GM19239 (cell line): ENCODE results near the gene CAMKK1.
"Not testable (repeated sequence)": the region's sequence is repeated elsewhere in the genome, so short reads cannot be mapped to it uniquely, and the experiment has no call there.

ENCODE experiments used
- DNase-seq: peaks from one replicate; pipeline ENCODE4 v3.0.0; 2011; ENCODE audit warnings: low spot score; ENCODE audit not compliant: insufficient read length
- FAIRE-seq: peaks from 2 replicates; lab custom pipeline; 2011; peaks lifted over from hg19 to GRCh38; lab: Jason Lieb, UNC

The CAMKK1 gene

DNA sequence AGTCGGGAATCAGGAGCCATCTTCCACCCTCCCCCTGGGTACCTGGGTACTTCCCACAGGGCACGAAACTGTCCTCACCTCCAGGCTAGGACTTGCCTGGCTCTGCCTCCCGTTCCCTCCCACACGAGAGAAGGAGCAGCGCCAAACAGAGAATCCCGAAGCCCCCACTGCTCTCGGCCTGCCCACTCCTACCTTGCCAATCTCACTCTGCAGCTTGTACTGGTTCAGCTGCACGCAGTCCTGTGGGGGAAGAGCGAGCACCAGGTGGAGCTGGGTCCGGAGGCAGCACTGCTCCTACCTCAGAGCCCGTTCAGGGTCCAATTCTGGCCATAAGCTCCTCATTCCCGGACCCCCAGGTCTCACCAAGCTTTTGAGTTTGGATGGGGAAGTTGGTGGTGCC lies 8.7 kb downstream of the CAMKK1 start:
- FAIRE-seq (no peak), DNase-seq (no peak)

DNA sequence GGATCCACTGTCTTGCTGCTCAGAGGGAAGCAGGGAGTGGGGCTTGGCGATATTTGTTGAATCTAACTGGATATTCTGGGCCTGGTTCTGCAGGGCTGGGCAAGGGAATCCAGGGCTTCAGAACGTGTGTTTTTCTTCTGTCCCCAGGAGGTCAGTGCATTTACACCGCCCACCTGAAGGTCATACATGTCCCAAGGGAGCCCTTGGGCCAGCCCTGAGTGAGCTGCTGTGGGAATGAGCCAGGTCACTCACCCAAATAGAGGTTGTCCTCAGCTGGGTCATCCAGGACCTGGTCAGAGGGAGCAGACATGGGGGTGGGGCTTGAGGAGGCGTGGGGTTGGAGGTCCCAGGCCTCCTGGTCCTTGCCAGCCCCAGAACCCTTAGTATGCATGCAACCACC lies 10.6 kb downstream of the CAMKK1 start:
- no peak for FAIRE-seq
- DNase-seq: no peak

DNA sequence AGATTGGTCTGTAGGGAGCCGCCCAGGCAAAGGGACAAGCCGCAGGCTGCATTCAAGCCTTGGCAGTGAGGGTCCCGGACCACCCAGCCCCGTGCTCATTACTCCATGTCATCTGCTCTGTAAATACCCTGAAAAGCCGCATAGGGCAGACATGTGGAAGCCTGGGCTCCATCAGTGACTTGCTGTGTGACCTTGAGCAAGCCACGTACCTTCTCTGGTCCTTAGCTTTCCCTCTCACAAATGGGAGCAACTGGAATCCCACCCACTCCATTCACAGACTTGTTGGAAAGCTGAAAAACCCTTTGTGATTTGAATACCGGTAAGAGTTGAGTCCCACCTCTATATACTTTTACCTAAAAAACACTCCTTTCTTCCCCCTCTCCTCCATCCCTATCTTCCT lies 11.9 kb downstream of the CAMKK1 start:
- FAIRE-seq: no peak
- no peak for DNase-seq

DNA sequence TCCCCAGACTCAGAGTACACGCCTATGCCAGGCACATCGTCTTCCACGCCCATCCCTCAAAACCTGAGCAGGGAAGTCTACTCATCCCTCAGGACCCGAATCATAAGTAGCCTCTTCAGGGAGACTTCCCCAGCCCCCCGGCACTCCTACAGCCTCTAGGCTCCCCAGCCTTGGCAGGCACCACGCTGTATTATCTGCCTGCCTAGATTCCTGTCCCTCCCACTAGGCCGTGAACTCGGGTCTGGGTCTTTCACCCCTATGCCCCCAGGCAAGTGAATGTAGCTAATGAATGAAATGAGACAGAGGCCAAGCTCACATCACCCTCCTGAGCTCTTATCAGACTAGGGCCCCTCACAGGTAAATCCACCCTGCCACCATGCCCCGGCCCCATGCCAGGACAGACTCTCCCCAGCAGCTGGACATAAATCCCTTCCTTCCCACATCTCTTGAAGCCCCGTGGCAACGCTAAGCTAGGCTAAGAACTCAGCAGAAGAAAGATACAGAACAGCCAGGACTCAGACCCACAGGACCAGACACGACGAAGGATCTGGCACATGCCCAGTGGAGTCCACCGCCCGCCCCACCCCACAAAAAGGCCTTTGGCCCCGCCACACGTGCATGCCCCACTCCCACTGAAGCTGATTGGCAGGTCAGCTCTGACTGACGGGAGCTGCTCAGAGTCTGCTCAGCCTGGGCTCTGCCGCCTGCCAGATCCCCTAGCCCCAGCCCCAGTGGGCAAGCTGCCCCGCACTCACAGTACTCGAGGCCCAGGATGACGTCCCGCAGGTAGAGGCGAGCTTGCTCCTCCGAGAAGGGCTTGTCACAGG lies 13.0 kb downstream of the CAMKK1 start:
- DNase-seq: no peak
- no peak for FAIRE-seq

DNA sequence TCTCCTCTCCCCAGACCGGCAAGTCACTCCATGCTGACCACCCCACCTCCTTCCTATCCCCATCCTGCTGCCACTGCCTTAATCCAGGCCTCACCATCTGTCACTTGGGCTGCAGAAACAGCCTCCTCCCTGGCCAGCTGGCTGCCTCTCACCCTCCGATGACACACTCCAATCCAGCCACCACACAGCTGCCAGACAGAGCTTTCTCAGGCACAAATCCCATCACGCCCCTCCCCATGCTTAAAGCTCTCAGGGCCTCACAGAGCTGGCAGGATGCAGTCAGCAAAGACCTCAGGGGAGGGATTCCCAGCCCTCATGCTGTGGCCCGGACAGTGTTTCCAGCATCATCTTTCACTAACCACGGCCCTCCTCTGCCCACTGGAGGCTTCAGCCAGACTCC lies 13.7 kb downstream of the CAMKK1 start:
- no peak for FAIRE-seq
- DNase-seq: no peak

DNA sequence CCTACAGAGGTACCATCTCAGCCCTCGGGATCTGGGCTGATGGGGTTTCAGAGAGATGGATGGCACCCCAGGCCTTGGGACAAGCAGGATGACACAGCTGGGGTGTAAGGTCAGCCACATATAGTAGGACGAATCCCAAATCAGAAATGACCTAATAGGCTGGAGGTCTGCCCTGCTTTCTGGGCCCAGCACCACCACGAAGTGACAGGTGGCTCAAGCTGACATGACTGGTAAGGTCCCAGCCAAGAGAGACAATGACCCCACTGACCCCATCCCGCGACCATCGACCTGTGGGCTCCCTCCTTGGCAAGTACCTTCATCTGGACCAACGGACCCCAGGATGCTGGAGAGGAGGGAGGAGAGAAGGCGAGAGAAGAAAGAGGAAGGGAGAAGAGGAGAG lies 15.6 kb downstream of the CAMKK1 start:
- FAIRE-seq (no peak), DNase-seq (no peak)

DNA sequence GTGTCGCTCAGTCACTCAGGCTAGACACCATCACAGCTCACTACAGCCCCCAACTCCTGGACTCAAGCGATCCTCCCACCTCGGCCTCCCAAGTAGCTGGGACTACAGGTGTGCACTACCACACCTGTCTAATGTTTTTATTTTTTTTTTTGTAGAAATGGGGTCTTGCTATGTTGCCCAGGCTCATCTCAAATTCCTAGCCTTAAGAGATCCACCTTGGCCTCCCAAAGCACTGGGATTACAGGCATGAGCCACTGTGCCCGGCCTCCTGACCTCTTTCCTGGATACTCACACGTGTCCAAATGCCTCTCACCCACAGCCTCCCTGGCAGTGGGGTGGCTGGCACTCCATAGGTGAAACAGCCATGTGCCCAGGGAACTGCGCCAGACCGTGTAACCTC lies 17.5 kb downstream of the CAMKK1 start:
- DNase-seq (no peak), FAIRE-seq (no peak)

DNA sequence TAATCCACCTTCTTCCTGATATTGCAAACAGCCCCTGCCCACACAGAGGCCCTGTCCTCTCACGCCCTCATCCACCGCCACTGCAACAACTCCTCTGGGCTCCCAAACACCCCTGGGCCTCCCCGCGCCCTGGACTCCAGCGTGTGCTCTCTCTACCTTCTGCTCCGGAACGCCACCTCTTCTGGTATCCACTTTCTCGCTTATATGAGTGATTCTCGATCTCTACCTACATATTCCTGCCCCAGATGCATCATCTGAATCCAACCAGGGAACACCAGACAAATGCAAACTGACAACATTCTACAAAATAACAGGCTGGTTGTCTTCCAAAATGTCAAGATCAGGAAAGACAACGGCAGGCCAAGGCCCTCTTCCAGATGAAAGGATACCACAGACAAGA lies 19.0 kb downstream of the CAMKK1 start:
- FAIRE-seq (no peak), DNase-seq (no peak)

DNA sequence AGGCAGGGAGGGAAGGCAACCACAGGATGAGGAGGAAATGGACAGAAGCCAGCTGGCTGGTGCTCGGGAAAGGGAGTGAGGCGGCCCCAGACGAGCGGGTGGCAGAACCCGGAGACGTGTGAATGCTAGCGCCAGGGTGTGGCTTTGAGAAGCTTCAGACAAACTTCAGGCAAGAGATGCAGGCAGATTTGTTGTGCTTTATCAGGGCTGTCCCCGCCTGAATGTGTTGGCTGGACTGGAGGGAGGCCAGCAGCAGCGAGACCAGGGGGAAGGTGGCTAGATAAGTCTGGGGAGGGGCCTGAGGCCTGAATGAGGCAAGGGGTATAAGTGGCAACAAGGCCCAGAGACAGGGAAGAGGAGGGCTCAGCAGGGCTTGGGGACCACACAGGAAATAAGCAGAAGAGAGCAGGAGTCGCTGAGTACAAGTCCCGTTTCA lies 22.0 kb downstream of the CAMKK1 start:
- FAIRE-seq (peak; percentile 71), DNase-seq (peak; percentile 74)

DNA sequence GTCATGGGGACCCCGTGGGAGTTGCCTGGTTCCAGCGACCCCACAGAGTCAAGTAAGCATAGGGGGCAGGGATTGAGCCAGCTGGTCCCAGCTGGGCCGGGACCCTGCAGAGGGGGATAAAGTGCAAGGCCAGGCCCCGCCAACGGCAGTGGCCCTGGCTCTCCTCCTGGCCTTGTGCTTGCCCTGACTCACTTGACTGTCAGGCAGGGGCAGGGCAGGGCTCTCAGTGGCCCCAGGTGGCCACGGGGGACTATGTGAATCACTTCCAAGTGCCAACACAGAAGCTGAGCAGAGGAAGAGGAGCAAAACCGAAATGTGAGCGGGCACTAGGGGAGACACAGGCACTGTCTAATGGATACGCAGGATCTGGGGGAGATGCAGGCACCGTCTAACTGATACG lies 25.2 kb downstream of the CAMKK1 start:
- DNase-seq (no peak), FAIRE-seq (no peak)

DNA sequence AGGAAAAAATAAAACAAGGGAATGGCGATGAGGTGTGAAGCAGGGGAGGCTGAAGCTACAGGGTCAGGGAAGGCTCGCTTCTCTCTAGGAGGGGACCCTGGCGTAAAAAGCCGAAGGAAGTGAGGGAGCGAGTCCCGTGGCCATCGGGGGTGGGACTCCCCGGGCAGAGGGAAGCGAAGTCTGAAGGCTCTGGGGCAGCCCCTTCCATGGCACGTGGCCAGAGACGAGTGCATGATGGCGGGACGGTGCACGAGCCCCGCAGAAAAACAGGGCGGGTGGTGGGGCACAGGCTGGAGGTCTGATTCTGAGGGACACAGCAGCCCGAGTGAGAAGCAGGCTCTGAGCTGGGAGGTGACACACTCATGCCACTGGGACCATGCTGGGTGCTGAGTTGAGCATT lies 25.7 kb downstream of the CAMKK1 start:
- FAIRE-seq (no peak), DNase-seq (no peak)

DNA sequence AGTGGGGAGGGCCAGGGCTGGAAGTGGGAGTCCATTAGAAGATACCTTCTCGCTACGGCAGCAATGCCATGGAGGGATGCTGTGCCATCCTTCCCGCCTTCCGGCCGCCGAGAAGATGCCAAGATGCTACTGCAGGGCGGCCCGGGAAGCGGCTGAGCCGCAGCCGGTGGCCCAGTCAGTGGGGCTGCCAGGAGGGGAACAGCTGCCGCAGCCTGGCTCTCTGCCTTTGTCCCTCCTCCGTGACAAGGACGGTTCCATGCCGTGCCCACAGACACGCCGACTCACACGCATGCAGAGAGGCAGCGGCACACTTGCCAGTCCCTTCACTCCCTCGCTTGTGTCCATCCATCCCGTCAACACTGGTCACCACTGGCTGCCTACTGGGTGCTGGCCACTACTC lies 26.6 kb downstream of the CAMKK1 start:
- DNase-seq (no peak), FAIRE-seq (no peak)

DNA sequence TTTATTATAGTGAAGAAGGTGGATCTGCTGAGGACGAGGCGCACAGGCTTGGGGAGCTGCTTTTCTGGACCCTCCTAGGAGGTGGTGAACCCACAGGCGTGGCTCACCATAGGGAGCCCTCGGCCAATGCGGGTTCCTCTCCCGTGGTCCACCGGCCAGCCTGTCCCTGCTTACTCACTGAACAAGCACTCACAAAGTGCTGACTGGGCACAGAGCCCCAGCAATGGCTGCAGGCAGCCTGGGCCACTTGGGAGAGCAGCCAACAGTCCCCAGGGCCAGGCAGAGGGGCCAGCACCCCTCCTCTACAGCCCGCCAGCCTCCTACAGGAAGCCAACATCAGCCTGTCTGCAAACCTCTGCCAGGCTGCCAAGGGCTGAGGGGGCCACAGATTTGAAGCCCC lies 27.7 kb downstream of the CAMKK1 start:
- FAIRE-seq: no peak
- no peak for DNase-seq

DNA sequence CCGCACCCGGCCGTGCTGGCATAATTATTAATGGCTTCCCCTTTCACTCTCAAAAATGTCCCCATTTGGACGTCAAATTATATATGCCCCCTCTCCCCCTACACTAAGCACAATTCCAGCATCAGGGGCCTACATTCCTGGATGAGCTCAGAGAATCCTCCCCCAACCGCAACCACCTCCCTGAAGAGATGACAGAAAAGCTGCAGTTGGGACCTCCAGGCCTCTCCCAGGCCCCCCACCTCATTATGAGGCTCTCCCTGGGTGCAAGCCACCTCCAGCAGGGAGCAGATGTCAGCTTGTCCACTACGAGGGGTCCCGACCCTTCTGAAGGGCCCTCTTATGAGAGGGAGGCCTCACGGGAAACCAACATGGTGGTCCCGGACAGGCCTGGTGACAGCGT lies 28.3 kb downstream of the CAMKK1 start:
- no peak for FAIRE-seq

DNA sequence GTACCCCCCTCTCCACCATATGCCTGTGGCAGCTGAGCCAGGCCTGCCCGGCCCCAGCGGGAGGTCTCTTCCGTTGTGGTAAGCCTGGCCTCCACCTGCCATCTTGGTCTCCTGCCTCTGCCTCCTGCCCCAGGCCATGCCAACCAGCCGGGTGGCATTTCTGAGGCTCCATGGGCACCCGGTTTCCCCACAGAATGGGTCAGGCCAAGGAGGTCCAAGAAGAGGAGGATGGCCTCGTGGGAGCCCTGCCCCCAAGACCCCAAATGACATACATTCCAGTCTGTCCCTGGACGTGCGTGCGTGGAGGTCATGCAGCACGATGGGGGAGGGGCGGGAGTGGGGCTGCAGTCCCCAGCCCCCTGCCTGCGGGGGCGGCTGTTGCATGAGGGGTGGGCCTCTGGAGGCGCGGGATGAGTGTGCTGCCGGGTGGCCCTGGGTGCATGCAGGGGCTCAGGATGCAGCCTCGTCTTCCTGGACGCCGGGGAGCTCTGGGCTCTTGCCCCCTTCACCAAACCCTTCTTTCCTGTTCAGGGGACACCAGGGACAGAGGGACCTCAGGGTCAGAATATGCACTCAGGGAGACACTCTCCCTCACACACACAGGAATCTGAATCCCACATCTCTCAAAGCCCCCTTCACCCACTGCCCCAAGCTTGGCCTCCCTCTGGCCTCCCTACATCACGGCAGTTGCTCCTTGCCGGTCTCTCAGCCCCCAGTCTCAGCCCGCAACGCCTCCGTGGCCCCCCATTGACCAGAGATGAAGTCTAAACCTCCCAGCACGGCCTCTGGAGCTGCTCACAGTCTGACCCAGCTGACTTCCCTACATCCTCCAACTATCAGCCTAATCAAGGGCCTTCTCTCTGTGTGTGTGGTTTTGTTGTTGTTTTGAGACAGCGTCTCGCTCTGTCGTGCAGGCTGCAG lies 30.8 kb downstream of the CAMKK1 start:
- DNase-seq: no peak
- no peak for FAIRE-seq

More for the DNA sequence above, 28.3 kb downstream of the CAMKK1 start:
- DNase-seq: no peak

DNA sequence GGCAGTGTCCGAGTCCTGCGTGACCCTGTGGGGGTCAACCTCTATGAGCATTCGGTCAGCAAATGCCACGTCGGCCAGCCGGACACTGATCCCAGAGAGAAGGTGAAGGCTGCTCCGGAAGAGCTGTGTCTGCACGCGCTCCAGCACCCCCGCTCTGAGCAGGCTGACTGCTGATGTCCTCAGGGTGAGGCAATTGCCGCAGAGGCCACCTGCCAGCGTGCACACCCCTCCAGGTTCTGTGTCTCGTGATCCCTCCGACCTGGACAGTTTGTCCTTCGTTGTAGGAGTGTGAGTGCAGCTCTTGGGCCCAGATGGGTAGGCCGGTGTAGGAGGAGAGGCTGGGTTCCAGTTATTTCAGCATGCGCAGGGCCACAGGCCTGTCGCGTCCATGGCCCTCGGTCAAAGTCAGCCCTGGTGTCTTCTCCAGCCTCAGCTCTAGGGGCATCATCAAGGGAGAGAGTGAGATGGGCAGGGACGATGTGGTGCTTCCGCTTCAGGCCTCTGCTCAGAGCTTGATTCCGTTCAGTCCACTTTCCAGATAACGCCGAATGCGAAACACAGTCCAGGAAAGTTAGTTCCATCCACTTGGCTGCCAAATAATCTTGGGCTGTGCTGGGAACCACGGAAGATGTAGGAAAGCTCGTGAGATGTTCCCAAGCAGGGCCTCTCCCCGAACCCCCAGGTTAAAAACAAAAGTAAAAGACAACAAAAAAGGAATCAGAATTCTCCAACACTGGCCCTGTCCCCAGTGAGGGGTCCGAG lies 31.7 kb downstream of the CAMKK1 start:
- DNase-seq (no peak), FAIRE-seq (no peak)

DNA sequence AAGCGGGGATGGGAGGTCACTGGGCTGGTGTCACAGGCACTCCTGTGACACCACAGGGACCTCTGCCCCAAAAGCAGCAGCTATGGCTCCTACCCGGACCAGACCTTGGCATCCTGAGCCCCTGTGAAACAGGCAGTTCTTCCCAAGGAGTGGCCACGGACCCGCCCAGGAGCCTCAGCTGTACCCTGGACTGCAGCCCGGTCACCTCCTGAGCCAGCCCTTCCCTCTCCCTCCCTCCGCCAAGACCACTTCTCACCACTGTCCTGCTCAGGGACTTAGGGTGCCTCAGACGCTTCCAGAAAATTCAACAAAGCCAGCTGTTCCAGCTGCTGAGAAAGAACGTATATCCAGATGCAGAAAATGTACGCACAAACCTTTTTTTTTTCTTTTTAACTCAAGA lies 32.9 kb downstream of the CAMKK1 start:
- DNase-seq (no peak), FAIRE-seq (no peak)

DNA sequence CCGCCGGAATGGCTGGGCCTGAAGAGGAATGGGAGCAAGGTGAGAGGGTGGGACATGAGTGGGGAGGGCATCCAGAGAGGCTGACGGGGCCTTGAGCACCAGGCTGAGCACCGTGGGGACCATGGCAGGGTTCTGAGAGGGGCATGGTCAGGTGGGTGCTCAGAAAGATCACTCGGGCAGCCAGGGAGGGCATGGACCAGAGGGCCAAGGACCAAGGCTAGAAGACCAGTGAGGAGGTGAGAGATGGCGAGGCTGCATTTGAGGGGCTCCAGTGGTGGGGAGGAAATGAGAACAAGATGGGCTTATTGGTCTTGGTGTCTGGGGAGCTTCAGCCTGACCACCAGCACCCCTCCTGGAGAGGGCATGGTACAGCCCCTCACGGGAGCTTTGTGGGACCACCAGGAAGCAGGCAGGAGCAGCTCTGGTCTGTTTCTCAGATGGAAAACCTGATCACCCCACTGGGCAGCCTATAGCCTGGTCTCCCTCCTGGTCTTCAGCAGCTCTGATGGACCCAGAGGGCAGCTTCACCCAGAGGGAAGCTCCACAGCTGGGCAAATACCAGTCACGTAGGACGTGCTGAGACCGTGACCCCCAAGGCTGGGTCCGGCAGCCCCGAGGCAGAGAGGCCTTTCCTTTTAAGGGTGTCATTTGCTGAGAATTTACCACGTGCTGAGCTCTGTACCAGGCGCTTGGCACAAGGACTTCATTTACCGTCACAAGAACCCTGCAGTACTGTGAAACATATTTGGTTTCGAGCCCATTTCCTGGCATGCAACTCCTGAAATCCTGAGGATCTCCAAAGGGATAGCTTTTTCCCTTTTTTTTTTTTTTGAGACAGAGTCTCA lies 35.4 kb downstream of the CAMKK1 start:
- no peak for DNase-seq
- no peak for FAIRE-seq

DNA sequence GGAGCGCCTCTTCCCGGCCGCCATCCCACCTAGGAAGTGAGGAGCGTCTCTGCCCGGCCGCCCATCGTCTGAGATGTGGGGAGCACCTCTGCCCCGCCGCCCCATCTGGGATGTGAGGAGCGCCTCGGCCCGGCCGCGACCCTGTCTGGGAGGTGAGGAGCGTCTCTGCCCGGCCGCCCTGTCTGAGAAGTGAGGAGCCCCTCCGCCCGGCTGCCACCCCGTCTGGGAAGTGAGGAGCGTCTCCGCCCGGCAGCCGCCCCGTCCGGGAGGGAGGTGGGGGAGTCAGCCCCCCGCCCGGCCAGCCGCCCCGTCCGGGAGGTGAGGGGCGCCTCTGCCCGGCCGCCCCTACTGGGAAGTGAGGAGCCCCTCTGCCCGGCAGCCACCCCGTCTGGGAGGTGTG lies 38.6 kb downstream of the CAMKK1 start:
- not testable (repeated sequence) for FAIRE-seq

DNA sequence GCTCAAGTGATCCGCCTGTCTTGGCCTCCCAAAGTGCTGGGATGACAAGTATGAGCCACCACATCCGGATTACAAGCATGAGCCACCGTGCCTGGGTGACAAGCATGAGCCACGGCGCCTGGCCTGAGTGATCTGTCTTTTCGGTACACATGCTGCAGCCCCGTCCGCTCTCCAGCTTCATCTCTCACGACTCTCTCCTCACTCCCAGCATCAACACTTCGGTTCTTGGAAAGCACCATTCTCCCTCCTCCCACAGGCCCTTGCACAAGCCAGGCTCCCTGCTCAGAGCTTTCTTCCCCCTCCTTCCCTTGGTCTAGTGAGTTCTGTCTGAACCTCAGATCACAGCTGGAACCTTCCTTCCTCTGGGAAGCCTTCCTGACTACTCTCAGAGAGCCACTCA lies 40.3 kb downstream of the CAMKK1 start:
- no peak for FAIRE-seq
- no peak for DNase-seq

More for the DNA sequence above, 38.6 kb downstream of the CAMKK1 start:
- DNase-seq: not testable (repeated sequence)
